ENCODE measurements around the gene TPRKB.

DNA sequence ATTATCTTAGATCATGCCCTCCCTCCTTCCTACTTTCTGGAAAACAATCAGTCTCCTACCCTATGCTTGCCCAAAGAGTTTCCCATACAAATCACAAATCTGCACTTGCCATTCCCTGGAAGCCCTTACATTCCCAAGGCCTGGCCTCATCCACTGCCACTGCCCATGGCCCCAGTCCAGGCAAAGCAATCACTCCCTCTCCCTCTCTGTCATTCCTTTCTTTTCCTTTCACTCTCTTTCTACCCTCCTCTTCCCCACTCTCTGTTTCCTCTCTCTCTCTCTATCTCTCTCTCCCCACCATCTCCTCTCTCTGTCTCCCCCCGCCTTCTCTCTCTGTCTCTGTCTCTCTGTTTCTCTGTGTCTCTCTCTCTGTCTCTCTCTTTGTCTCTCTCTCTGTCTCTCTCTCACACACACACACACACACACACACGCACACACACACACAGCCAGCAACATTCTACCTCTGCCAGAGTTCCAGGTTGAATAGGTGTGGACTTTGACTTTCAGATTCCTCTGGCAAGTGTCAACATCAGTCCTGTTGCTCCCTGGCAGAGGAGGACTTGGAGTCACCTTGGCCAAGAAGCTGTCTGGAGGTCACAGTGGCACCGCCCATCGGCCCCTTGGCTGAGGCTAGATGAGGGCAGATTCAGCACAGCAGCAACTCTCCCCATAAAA lies 51.2 kb downstream of the TPRKB start:
- TF ChIP-seq, protein P1, sequence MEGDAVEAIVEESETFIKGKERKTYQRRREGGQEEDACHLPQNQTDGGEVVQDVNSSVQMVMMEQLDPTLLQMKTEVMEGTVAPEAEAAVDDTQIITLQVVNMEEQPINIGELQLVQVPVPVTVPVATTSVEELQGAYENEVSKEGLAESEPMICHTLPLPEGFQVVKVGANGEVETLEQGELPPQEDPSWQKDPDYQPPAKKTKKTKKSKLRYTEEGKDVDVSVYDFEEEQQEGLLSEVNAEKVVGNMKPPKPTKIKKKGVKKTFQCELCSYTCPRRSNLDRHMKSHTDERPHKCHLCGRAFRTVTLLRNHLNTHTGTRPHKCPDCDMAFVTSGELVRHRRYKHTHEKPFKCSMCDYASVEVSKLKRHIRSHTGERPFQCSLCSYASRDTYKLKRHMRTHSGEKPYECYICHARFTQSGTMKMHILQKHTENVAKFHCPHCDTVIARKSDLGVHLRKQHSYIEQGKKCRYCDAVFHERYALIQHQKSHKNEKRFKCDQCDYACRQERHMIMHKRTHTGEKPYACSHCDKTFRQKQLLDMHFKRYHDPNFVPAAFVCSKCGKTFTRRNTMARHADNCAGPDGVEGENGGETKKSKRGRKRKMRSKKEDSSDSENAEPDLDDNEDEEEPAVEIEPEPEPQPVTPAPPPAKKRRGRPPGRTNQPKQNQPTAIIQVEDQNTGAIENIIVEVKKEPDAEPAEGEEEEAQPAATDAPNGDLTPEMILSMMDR (IDR thresholded peaks at IDR 0.05): no peak
- TF ChIP-seq POLR2A (IDR thresholded peaks at IDR 0.05): no peak
